GM18868 (cell line): ENCODE data around the gene CDCA4.

ENCODE experiments used
- ATAC-seq: cut with Tn5 transposase; IDR thresholded peaks from one replicate; pipeline ENCODE4 v1.9.1; 2021; ENCODE audit warnings: mild to moderate bottlenecking, moderate library complexity; ENCODE audit not compliant: unreplicated experiment

CDCA4 gene

GRCh38 chr14:105059035-105059924 lies 38.4 kb upstream of the CDCA4 start:
- no peak for ATAC-seq

GRCh38 chr14:105058521-105059034 lies 37.7 kb upstream of the CDCA4 start:
- no peak for ATAC-seq

- no peak for ATAC-seq
These were observed 35.5 kb upstream of the CDCA4 start for GRCh38 chr14:105056303-105056831.

GRCh38 chr14:105055736-105056302 lies 34.9 kb upstream of the CDCA4 start:
- ATAC-seq, result no peak

- ATAC-seq, result no peak
These were observed 34.5 kb upstream of the CDCA4 start for GRCh38 chr14:105055334-105055733.

- ATAC-seq, result no peak
These were observed 33.1 kb upstream of the CDCA4 start for GRCh38 chr14:105053996-105054395.

- ATAC-seq, result no peak
These were observed 32.5 kb upstream of the CDCA4 start for GRCh38 chr14:105053421-105053820.

GRCh38 chr14:105052110-105052458 lies 31.2 kb upstream of the CDCA4 start:
- no peak for ATAC-seq

- no peak for ATAC-seq
These were observed 30.6 kb upstream of the CDCA4 start for GRCh38 chr14:105051182-105052109.

GRCh38 chr14:105050551-105050897 lies 29.6 kb upstream of the CDCA4 start:
- ATAC-seq, result no peak

GRCh38 chr14:105049753-105050550 lies 29.1 kb upstream of the CDCA4 start:
- ATAC-seq, result no peak

GRCh38 chr14:105047283-105048016 lies 26.6 kb upstream of the CDCA4 start:
- no peak for ATAC-seq

- ATAC-seq, result no peak
These were observed 26.0 kb upstream of the CDCA4 start for GRCh38 chr14:105046891-105047282.

GRCh38 chr14:105045710-105046326 lies 24.9 kb upstream of the CDCA4 start:
- peak; percentile 67 for ATAC-seq

- no peak for ATAC-seq
These were observed 22.8 kb upstream of the CDCA4 start for GRCh38 chr14:105043641-105044040.

- no peak for ATAC-seq
These were observed 21.9 kb upstream of the CDCA4 start for GRCh38 chr14:105042813-105043212.

- no peak for ATAC-seq
These were observed 21.2 kb upstream of the CDCA4 start for GRCh38 chr14:105041841-105042765.
